GM19025 (cell line): Measurements from ENCODE around the gene TIGD1.

Experiments
- ATAC-seq: cut with Tn5 transposase; IDR thresholded peaks from one replicate; pipeline ENCODE4 v1.9.1; 2021; ENCODE audit warnings: mild to moderate bottlenecking, low read depth, moderate library complexity; ENCODE audit not compliant: unreplicated experiment

Gene TIGD1

DNA sequence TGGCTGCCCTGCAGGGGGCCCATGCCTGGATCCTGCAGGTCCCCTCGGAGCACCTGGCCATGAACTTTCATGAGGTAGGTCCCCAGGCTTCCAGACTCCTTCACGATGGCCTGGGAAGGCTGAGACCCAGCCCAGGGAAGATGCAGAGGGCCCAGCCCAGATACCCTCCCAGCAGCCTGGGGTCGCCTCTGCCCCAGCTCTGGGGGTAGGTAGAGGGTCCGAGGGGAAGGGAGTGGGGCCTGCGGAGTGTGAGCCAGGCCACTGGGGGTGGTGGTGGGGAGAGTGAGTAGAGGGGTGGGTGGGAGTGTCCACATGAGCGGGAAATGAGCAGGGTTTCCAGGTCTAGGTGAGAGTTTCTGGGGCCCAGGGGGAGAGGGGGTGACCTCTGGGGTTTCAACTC, 25.6 kb downstream of the TIGD1 start:
- ATAC-seq, result no peak

DNA sequence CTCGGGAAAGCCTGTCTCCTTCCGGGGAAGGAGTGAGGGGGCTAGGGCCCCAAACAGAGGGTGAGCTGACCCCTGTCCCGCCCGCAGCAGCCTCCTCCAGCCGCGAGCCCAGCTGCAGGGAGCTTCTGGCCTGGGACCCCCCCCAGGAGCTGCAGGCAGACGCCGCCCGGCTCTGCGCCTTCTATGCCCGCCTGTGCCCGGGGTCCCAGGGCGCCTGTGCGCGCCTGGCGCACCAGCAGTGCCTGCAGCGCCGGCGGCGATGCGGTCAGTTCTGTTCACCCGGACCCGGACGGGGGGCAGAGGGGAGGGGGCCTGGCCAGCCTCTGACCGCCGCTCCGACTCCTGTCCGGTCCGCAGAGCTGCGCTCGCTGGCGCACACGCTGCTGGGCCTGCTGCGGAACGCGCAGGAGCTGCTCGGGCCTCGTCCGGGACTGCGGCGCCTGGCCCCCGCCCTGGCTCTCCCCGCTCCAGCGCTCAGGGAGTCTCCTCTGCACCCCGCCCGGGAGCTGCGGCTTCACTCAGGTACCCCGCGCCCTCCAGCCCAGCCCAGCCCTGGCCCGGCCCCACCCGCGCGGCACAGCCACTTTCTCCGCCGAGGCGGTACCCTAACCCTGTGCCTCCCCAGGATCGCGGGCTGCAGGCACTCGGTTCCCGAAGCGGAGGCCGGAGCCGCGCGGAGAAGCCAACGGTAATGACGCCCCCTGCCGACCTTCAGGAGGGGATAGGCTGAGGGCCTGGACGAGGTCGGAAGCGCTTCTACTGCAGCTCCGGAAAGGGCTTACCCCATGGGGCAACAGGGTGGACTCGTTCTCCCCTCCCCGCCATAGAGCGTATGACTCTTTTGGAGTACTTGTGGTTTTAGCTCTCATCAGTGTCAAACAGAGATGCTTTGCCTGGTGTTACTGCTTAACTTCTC, 26.4 kb downstream of the TIGD1 start:
- ATAC-seq, result no peak

- no peak for ATAC-seq
These were observed 27.0 kb downstream of the TIGD1 start for GRCh38 chr2:232523402-232523681.

- no peak for ATAC-seq
These were observed 27.5 kb downstream of the TIGD1 start for GRCh38 chr2:232522623-232523401.

DNA sequence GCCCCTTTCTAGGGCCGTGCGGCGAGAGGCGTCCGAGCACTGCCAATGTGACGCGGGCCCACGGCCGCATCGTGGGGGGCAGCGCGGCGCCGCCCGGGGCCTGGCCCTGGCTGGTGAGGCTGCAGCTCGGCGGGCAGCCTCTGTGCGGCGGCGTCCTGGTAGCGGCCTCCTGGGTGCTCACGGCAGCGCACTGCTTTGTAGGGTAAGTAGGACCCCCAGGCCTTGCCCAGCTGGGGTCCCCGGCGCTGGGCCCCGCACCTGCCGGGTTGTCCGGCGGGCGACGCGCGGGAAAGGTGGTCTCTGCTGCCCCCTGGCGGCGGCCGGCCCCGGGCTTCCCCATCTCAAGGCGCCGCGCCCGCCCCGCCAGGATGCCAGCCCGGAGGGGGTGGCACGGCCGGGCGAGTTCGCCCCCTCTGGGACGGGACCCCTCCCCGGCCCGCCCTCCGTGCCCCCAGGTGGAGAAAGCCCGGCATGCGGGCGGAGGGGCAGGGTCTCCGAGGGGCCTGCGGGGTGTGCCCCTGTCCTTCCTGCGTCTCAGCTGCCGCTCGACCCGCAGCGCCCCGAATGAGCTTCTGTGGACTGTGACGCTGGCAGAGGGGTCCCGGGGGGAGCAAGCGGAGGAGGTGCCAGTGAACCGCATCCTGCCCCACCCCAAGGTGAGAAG, 28.3 kb downstream of the TIGD1 start:
- no peak for ATAC-seq

- ATAC-seq, result no peak
These were observed 29.3 kb downstream of the TIGD1 start for GRCh38 chr2:232521098-232521497.

GRCh38 chr2:232520489-232520888, 29.9 kb downstream of the TIGD1 start:
- no peak for ATAC-seq

DNA sequence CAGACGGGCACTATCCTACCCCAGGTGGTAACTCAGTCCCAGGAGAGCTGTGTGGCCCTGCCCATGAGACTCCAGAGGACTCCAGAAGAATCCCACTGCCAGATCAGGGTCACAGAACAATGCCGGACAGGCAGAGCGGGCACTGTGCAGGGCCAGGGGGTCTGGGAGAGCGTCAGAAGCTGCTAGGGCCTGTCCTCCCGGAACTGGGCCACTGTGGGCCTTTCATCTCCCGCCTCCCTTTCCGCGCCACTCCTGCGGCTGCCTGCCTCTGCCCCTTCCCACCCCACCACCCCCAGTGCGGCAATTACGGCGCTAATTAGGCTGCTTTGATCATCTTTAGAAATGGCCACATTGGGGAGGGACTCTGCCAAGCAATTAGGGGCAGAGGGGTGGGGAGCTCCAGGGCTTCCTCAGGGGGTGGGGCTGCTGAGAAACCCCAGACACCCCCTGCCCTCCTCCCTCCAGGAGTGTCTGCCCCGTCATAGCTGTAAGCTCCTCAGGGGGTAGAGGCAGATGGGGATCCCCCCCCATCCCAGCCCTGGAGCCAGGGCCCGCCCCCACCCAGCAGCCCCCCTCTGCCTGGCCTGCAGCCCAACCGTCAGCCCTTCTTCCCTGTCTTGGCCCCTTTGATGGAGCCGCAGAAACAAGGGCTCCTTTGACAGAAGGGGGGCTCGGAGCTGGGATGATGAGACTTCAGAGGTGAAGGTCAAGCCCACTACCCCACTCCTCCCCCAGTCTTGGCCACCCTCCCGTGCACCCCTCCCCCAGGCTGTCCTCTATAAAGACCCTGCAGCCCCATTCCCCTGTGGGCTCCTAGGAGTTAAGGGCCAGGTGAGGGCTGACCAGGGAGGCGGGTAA, 30.5 kb downstream of the TIGD1 start, which contains the start of gene PRSS56:
PRSS56 (plus strand) TSS at position 808 of the 858 bp plus-strand sequence. CDS start 211 bp downstream, outside the sequence.
- ATAC-seq, result no peak

DNA sequence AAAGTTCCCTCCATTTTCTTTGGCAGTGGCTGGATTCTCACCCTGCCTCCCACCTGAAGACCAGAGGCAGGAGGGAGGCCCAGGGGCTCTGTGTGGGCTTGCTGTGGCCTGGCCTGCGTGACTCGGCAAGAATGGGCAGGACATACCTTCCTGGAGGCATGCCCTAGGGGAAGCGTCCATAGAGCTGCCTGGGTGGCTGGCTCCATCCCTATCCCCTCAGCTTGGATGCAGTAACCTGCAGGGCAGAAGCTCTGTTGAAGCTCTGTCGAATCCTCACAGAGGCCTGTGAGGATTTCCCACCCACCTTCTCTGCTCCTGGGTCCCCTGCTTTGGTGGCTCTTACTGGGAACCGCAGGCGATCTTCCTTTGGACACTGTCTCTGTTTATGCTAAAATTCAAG, 31.5 kb downstream of the TIGD1 start:
- ATAC-seq, result no peak

DNA sequence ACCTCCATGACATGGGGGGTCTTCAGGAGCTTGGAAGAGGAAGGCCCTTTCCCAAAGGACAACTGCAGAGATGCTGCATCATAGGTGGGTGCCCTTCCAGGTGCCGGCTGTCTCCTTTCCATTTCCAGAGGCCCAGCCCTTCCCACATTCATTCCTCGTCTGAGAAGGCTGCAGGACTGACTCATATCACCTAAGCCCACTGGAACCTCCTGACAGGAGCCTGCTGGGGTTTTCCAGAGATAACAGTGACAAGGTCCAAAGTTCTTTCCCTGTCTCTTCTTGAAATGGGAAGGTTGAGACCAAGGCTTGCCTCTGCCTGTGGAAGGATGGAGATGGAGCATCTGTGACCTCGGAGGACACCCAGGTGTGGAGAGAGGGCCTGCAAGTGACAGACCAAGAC, 33.8 kb downstream of the TIGD1 start:
- no peak for ATAC-seq

GRCh38 chr2:232515639-232516038, 34.7 kb downstream of the TIGD1 start:
- no peak for ATAC-seq

DNA sequence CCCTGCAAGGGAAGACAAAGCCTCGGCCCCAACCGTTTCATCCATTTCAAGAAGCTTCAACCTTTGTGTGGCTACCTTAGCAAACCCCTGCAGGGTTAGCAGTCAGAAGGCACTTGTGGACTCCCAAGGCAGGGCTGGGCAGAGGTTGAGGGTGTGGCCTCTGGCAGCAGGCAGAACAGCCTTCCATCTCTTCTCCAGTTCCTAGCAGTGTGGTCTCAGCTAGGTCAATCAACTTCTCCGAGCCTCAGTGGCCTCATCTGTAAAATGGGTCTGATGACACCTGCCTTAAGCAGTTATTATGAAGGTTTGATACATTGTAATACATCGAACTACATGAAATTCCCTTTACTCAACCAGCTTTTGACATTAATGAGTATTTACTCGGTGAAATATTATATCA, 37.0 kb downstream of the TIGD1 start:
- ATAC-seq, result no peak

- ATAC-seq, result no peak
These were observed 37.8 kb downstream of the TIGD1 start for GRCh38 chr2:232512602-232513001.

DNA sequence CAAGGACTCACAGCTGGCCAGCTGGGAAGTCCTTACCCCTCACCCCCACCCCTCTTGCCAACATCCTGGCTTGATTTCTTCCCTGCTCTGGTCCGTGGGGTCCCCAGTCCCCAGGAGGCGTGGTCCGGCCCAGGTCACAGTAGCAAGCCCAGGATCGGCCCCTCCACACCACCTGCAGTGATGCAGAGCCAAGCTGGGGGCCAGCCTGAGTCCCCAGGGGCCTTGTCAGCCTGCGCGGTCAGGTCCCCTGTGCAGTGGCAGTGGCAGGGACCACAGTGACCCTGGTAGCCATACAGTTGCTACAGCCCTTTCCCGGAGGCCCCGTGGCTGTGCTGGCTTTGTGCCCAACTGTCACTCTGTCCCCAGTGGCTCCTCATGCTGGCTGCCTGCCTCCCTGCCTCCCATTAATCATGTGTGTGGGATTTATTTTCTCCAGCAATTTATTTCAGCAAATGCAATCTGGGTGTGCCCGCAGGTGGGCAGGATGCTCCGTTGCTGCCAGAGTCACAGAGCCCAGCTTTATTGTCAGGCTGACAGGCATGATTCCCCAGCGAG, 38.9 kb downstream of the TIGD1 start:
- no peak for ATAC-seq

- no peak for ATAC-seq
These were observed 42.1 kb downstream of the TIGD1 start for GRCh38 chr2:232508251-232508650.

GRCh38 chr2:232506709-232507108, 43.6 kb downstream of the TIGD1 start:
- no peak for ATAC-seq

DNA sequence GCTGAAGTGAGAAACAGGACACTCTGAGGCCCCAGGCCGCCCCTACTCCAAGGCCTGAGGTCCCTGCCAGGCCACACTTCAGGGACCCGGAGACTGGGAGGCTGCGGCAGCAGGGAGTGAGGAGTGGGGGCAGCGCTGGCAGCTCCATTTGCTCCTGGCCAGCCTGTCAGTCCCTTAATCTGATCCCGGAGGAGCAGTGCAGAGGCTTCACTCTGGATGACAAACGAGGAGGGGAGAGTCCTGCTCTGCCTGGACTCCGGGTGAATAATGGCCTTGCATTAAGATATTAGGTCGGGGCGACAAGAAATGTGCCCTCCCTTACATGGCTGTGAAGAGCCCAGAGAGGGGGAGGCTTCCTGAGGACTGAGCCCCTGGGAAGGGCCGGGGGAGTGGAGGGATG, 44.5 kb downstream of the TIGD1 start:
- no peak for ATAC-seq

DNA sequence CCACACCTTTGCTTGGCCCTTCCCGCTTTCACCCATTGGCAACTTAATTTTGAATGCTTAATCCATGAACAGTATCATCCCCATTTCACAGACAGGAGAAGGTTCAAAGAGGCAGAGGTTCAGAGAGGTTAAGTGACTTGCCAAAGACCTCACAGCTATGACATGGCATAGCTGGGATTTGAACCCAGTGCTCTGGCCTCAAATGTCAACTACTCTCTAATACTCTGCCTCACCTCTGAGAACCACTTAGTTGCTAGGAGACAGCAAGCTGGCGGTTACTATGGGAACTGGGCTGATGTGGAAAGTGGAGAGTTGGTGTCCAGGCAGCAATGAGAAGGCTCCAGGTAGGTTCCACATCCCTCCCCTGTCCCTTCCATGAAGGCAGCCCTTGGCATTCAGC, 45.9 kb downstream of the TIGD1 start:
- ATAC-seq, result no peak

GRCh38 chr2:232503809-232504323, 46.5 kb downstream of the TIGD1 start:
- ATAC-seq, result no peak
